ENCODE results near the gene WDFY4. TPM values are rescaled to one million over a fixed set of nuclear protein-coding genes. Genes with fewer than 3 reads are reported as not detected.

WDFY4 gene
- not detected for polyA plus RNA-seq (2013, experiment 1 of 2)
- 0.01 TPM for polyA plus RNA-seq (2013, experiment 2 of 2)

DNA sequence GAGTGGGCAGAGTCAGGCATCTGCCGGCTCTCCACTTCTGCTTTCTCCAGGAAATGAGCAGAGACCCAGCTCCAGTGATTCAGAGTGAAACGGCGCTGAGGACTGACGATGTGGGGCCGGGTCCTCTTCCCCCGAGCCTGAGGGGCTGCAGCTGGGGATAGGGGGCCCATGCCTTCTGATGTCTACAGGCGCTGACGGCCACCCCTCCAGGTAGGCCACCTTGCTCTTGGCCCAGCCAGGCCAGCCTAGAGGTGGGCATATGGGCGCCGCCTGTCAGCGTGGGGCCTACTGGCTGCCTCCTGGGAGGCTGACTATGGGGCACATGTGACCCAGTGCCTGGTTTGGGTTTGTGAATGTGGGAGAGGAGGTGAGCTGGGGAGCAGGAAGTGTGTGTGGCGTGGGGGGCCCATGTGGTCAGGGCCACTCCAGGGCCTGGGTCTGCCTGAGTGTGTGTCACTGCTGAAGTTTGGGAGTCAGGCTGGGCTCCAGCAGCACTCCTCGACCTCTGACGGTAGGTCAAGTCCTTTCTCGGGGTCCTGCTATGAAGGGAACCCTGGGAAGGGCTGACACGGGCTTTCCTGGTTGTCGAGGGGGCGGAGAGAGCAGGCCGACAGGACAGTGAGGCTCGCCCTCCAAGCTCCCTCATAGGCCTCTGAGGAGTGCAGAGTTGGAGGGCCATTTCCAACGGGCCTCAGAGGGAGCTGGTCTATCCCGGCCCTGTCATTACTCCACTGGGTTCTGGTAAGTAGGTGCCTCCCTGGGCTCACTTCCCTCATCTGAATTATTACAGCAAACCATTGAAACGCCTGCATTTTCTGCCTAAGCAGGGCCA, at the start of gene WDFY4:
Gene WDFY4, plus strand, starts transcription at position 82 of the 832 bp plus-strand sequence. CDS start 24,860 bp downstream, outside the sequence.
- Histone ChIP-seq H2AK5ac (ENCODE audit: low read length, severe bottlenecking) (no peak within 1 kb of the TSS), H2BK5ac (ENCODE audit: low read depth, low read length, poor library complexity, severe bottlenecking) (no peak within 1 kb of the TSS), H2BK120ac (ENCODE audit: low read depth, low read length) (no peak within 1 kb of the TSS), H3K4me3 (ENCODE audit: insufficient read depth in 1 of 2, low read depth in 1 of 2, low read length in 2 of 2) (no peak within 1 kb of the TSS), H3K9ac (ENCODE audit: low read length) (no peak within 1 kb of the TSS), H4K91ac (ENCODE audit: low read length) (no peak within 1 kb of the TSS), H2BK15ac (ENCODE audit: low read depth, poor library complexity, severe bottlenecking) (no peak within 1 kb of the TSS), H3K4ac (ENCODE audit: low read depth in 1 of 2, low read length in 2 of 2) (no peak within 1 kb of the TSS), H3K36me3 (ENCODE audit: control insufficient read depth in 1 of 2, insufficient read depth in 2 of 2, low read depth in 1 of 2, low read length in 2 of 2) (no peaks in the 10 kb centered on the region), H4K8ac (ENCODE audit: low read length) (no peak within 1 kb of the TSS), H3K4me2 (ENCODE audit: low read length, poor library complexity, severe bottlenecking) (no peak within 1 kb of the TSS), H3K27ac (ENCODE audit: low read length, poor library complexity, severe bottlenecking) (no peak within 1 kb of the TSS), H3K79me1 (replicated peaks; ENCODE audit: low read length, poor library complexity, severe bottlenecking) (no peaks in the 10 kb centered on the region), H3K9me3 (ENCODE audit: control insufficient read depth, low read length) (no peaks in the 10 kb centered on the region), H3K23ac (ENCODE audit: low read length in 2 of 2) (no peak within 1 kb of the TSS), H3K27me3 (ENCODE audit: control insufficient read depth in 1 of 2, insufficient read depth in 1 of 2, low read length in 2 of 2) (peaks cover 0 to 31% of the 10 kb centered on the region in 2 experiments), H2BK12ac (ENCODE audit: low read length in 2 of 2) (no peak within 1 kb of the TSS), H2AFZ (ENCODE audit: low read depth, low read length) (no peak within 1 kb of the TSS), H3K4me1 (ENCODE audit: control insufficient read depth, insufficient read depth, low read depth, low read length) (no peaks in the 10 kb centered on the region), H3K18ac (ENCODE audit: low read depth in 1 of 2, low read length in 2 of 2) (no peak within 1 kb of the TSS), H3K14ac (ENCODE audit: low read length in 2 of 2) (no peak within 1 kb of the TSS)
- WGBS: 85% methylated on average over 22 of the region's 23 CpGs
- no peak for DNase-seq

DNA sequence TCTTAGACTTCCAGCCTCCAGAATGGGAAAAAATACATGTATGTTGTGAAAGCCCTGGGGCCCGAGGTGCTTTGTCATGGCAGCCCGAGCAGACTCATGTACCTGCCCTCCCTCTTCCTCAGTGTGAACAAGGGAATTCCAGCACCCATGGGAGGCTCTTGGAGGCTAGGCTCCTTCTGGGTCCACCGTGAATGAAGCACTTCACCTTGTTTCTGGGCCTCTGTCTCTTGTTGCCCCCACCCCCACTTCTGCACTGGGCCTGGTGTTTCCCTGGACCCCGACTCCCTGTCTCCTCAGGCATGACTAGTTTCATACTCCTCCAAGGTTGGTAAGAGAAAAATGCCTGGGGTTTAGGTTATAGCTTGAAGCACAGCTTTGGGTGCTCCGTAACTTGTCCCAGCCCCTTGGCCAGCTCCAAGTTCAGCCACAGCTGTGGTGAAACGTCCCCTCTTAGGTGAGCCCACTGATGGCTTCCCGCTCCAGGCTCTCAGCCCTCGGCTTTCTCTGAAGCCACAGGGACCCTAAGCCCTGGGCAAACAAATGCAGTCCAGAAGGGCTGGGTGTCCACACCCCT, 49.6 kb upstream of the WDFY4 start:
- H3K18ac ChIP-seq (ENCODE audit: low read depth in 1 of 2, low read length in 2 of 2): peak overlapping the region; percentile 42 to 47
- no peak overlapping the region for H3K4me2 ChIP-seq (ENCODE audit: low read length, poor library complexity, severe bottlenecking)
- no peaks in the 10 kb centered on the region for H3K27me3 ChIP-seq (ENCODE audit: control insufficient read depth in 1 of 2, insufficient read depth in 1 of 2, low read length in 2 of 2)
- H3K4ac ChIP-seq (ENCODE audit: low read depth in 1 of 2, low read length in 2 of 2): peak overlapping the region in 1 of 2 experiments; percentile 59
- H2BK15ac ChIP-seq (ENCODE audit: low read depth, poor library complexity, severe bottlenecking): peak overlapping the region; percentile 64
- H3K36me3 ChIP-seq (ENCODE audit: control insufficient read depth in 1 of 2, insufficient read depth in 2 of 2, low read depth in 1 of 2, low read length in 2 of 2): peaks cover 0 to 9% of the 10 kb centered on the region in 2 experiments
- H2BK12ac ChIP-seq (ENCODE audit: low read length in 2 of 2): peak overlapping the region in 1 of 2 experiments; percentile 58
- DNase-seq: no peak
- H2BK120ac ChIP-seq (ENCODE audit: low read depth, low read length): no peak overlapping the region
- H3K79me1 ChIP-seq (replicated peaks; ENCODE audit: low read length, poor library complexity, severe bottlenecking): no peaks in the 10 kb centered on the region
- peak overlapping the region; percentile 62 for H3K9ac ChIP-seq (ENCODE audit: low read length)
- H4K8ac ChIP-seq (ENCODE audit: low read length): peak overlapping the region; percentile 19
- H2AK5ac ChIP-seq (ENCODE audit: low read length, severe bottlenecking): no peak overlapping the region
- no peak overlapping the region for H4K91ac ChIP-seq (ENCODE audit: low read length)
- no peaks in the 10 kb centered on the region for H3K4me1 ChIP-seq (ENCODE audit: control insufficient read depth, insufficient read depth, low read depth, low read length)
- H3K4me3 ChIP-seq (ENCODE audit: insufficient read depth in 1 of 2, low read depth in 1 of 2, low read length in 2 of 2): peak overlapping the region in 1 of 2 experiments; percentile 12
- 91% methylated on average over 7 of the region's 8 CpGs for WGBS
- no peak overlapping the region for H3K23ac ChIP-seq (ENCODE audit: low read length in 2 of 2)
- peaks cover under 1% of the 10 kb centered on the region for H3K9me3 ChIP-seq (ENCODE audit: control insufficient read depth, low read length)
- H3K14ac ChIP-seq (ENCODE audit: low read length in 2 of 2): no peak overlapping the region
- no peak overlapping the region for H3K27ac ChIP-seq (ENCODE audit: low read length, poor library complexity, severe bottlenecking)
- no peak overlapping the region for H2AFZ ChIP-seq (ENCODE audit: low read depth, low read length)
- no peak overlapping the region for H2BK5ac ChIP-seq (ENCODE audit: low read depth, low read length, poor library complexity, severe bottlenecking)

GRCh38 chr10:48636231-48636630, 48.4 kb upstream of the WDFY4 start:
- WGBS: 78% methylated on average over 3 of the region's 3 CpGs
- no peak overlapping the region for H3K27ac ChIP-seq (ENCODE audit: low read length, poor library complexity, severe bottlenecking)
- H2BK12ac ChIP-seq (ENCODE audit: low read length in 2 of 2): no peak overlapping the region
- DNase-seq: no peak
- H4K91ac ChIP-seq (ENCODE audit: low read length): no peak overlapping the region
- H3K18ac ChIP-seq (ENCODE audit: low read depth in 1 of 2, low read length in 2 of 2): no peak overlapping the region
- H2AFZ ChIP-seq (ENCODE audit: low read depth, low read length): no peak overlapping the region
- H2AK5ac ChIP-seq (ENCODE audit: low read length, severe bottlenecking): no peak overlapping the region
- H3K4ac ChIP-seq (ENCODE audit: low read depth in 1 of 2, low read length in 2 of 2): no peak overlapping the region
- H3K79me1 ChIP-seq (replicated peaks; ENCODE audit: low read length, poor library complexity, severe bottlenecking): no peaks in the 10 kb centered on the region
- H3K9ac ChIP-seq (ENCODE audit: low read length): no peak overlapping the region
- H2BK15ac ChIP-seq (ENCODE audit: low read depth, poor library complexity, severe bottlenecking): no peak overlapping the region
- no peak overlapping the region for H4K8ac ChIP-seq (ENCODE audit: low read length)
- no peak overlapping the region for H3K23ac ChIP-seq (ENCODE audit: low read length in 2 of 2)
- peaks cover 0 to 9% of the 10 kb centered on the region in 2 experiments for H3K36me3 ChIP-seq (ENCODE audit: control insufficient read depth in 1 of 2, insufficient read depth in 2 of 2, low read depth in 1 of 2, low read length in 2 of 2)
- no peak overlapping the region for H2BK120ac ChIP-seq (ENCODE audit: low read depth, low read length)
- peaks cover 12% of the 10 kb centered on the region for H3K9me3 ChIP-seq (ENCODE audit: control insufficient read depth, low read length)
- no peaks in the 10 kb centered on the region for H3K4me1 ChIP-seq (ENCODE audit: control insufficient read depth, insufficient read depth, low read depth, low read length)
- no peak overlapping the region for H2BK5ac ChIP-seq (ENCODE audit: low read depth, low read length, poor library complexity, severe bottlenecking)
- no peaks in the 10 kb centered on the region for H3K27me3 ChIP-seq (ENCODE audit: control insufficient read depth in 1 of 2, insufficient read depth in 1 of 2, low read length in 2 of 2)
- no peak overlapping the region for H3K14ac ChIP-seq (ENCODE audit: low read length in 2 of 2)
- H3K4me3 ChIP-seq (ENCODE audit: insufficient read depth in 1 of 2, low read depth in 1 of 2, low read length in 2 of 2): no peak overlapping the region
- no peak overlapping the region for H3K4me2 ChIP-seq (ENCODE audit: low read length, poor library complexity, severe bottlenecking)

- H3K4me3 ChIP-seq (ENCODE audit: insufficient read depth in 1 of 2, low read depth in 1 of 2, low read length in 2 of 2): no peak overlapping the region
- H3K18ac ChIP-seq (ENCODE audit: low read depth in 1 of 2, low read length in 2 of 2): no peak overlapping the region
- peaks cover 13% of the 10 kb centered on the region for H3K9me3 ChIP-seq (ENCODE audit: control insufficient read depth, low read length)
- H3K36me3 ChIP-seq (ENCODE audit: control insufficient read depth in 1 of 2, insufficient read depth in 2 of 2, low read depth in 1 of 2, low read length in 2 of 2): peaks cover 0 to 9% of the 10 kb centered on the region in 2 experiments
- H2BK12ac ChIP-seq (ENCODE audit: low read length in 2 of 2): no peak overlapping the region
- no peak for DNase-seq
- WGBS: 93% methylated on average over 3 of the region's 3 CpGs
- no peak overlapping the region for H2BK15ac ChIP-seq (ENCODE audit: low read depth, poor library complexity, severe bottlenecking)
- no peak overlapping the region for H2AFZ ChIP-seq (ENCODE audit: low read depth, low read length)
- H3K27ac ChIP-seq (ENCODE audit: low read length, poor library complexity, severe bottlenecking): no peak overlapping the region
- H3K14ac ChIP-seq (ENCODE audit: low read length in 2 of 2): peak overlapping the region in 1 of 2 experiments; percentile 31
- H3K79me1 ChIP-seq (replicated peaks; ENCODE audit: low read length, poor library complexity, severe bottlenecking): no peaks in the 10 kb centered on the region
- H4K91ac ChIP-seq (ENCODE audit: low read length): no peak overlapping the region
- H4K8ac ChIP-seq (ENCODE audit: low read length): no peak overlapping the region
- H2BK5ac ChIP-seq (ENCODE audit: low read depth, low read length, poor library complexity, severe bottlenecking): no peak overlapping the region
- H3K4ac ChIP-seq (ENCODE audit: low read depth in 1 of 2, low read length in 2 of 2): no peak overlapping the region
- no peak overlapping the region for H3K9ac ChIP-seq (ENCODE audit: low read length)
- H2AK5ac ChIP-seq (ENCODE audit: low read length, severe bottlenecking): no peak overlapping the region
- no peak overlapping the region for H3K23ac ChIP-seq (ENCODE audit: low read length in 2 of 2)
- H3K4me1 ChIP-seq (ENCODE audit: control insufficient read depth, insufficient read depth, low read depth, low read length): no peaks in the 10 kb centered on the region
- no peak overlapping the region for H2BK120ac ChIP-seq (ENCODE audit: low read depth, low read length)
- no peaks in the 10 kb centered on the region for H3K27me3 ChIP-seq (ENCODE audit: control insufficient read depth in 1 of 2, insufficient read depth in 1 of 2, low read length in 2 of 2)
- no peak overlapping the region for H3K4me2 ChIP-seq (ENCODE audit: low read length, poor library complexity, severe bottlenecking)
Observed at GRCh38 chr10:48636901-48637300, 47.8 kb upstream of the WDFY4 start.
